GM19463 (cell line): ENCODE results near the gene ATG7.
"Not testable (repeated sequence)": the region's sequence is repeated elsewhere in the genome, so short reads cannot be mapped to it uniquely, and the experiment has no call there.

ENCODE experiments used
- ATAC-seq: cut with Tn5 transposase; IDR thresholded peaks from one replicate; pipeline ENCODE4 v1.9.1; 2021; ENCODE audit warnings: mild to moderate bottlenecking, moderate library complexity; ENCODE audit not compliant: unreplicated experiment

Gene ATG7

DNA sequence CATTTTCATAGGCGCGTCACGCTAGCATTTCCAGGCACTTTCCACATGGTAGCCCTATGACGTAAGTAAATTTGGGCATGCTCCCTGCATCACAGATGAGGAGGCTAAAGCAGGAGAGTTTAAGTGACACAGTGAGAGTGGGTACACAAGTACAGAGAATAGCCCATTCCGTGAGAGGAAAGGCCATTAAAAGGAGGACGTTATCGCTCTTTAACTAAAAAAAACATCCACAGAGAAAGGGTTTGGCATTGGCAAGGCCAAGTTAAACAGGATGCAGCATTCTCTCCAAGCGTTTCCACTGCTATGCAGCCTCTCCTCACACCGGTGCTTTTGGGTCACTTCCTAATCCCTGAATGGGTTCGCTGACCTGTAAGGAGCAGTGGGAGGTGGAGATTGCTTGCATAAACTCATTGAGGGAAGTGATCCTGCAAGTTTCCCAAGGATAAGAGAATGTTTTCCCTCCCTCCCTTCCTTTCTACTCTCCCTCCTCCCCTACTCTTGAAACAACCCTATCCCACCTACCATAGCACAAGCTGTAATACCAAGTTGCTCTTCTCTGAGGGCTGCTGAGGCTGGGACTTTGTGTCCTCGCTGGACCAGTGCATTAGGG lies 223.9 kb downstream of the ATG7 start:
- ATAC-seq = no peak

DNA sequence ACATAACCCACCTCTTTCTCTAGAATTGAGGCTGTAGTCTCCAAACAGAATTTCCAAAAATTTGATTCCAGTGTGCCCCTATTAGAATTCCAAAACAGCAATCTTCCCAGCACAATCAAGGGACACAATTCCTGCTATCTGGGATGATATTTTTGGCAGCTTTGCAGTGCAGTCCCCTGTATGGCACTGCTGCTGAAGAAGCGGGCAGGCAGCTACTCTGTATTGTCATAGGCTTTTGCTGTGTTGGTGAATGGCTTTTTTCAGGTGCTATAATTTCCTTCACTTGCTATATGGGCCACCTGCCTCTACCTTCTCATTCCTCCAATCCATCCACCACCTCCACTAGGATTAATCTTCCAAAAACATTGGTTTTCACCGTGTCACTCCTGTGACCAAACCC lies 226.0 kb downstream of the ATG7 start:
- no peak for ATAC-seq

DNA sequence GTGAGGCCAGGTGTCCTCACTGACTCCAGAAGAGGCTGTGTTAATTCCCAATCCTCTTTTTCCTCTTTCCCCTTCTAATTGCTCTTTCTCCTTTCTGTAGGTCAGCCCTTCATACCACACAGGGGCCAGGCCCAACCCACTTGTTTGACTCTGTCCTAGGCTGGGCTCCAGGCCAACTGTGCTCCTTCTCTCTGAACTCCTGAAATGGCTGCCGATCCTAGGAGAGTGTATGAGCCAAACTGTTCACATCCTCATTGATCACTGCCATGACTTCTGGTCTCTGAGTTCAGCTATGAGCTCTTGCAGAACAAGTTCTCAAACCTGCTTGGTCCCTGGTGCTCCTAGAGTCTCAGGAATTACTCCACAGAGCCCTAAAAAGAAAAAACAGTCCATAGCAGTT lies 226.4 kb downstream of the ATG7 start:
- ATAC-seq = no peak

DNA sequence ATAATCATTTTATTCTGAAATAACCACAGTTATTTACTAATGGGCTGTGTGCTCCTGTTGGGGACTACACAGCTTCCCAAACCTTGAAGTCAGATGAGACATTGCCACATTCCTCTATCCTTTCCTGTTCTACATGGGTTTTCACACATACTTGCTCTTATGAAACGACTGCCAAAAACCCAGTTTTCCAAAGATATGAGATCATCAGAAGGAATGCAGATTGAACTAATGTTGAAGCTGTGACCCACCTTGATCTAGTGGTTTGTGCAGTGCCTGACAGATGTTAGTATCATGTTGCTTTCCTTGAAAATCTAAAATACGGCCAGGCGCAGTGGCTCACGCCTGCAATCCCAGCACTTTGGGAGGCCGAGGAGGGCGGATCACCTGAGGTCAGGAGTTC lies 226.9 kb downstream of the ATG7 start:
- no peak for ATAC-seq

DNA sequence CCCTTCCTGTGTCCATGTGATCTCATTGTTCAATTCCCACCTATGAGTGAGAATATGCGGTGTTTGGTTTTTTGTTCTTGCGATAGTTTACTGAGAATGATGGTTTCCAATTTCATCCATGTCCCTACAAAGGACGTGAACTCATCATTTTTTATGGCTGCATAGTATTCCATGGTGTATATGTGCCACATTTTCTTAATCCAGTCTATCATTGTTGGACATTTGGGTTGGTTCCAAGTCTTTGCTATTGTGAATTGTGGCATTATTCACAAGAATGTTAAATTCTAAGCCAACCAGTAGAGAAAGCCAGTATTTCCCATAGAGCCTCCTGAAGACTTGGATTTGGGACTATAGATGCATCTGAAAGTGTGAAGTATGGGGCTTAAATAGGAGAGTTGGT lies 230.2 kb downstream of the ATG7 start:
- ATAC-seq = not testable (repeated sequence)

DNA sequence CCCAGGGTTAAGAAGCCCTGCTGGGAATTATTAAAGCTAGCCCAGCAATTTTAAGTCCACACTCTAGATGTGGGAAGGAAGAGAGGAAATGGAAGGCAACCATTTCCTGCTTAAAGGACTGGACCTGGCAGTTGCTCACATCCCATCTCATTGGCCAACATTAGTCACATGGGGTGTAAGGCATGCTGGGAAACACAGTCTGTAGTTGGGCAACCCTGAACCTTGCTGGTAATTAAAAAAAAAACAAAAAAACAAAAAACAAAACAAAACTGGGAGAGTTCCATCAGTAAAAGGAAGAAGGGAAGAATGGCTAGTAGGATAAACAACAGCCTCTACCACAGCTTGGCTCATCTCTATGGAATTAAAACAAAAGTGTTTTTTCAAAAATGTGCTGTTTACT lies 235.5 kb downstream of the ATG7 start:
- ATAC-seq = no peak

DNA sequence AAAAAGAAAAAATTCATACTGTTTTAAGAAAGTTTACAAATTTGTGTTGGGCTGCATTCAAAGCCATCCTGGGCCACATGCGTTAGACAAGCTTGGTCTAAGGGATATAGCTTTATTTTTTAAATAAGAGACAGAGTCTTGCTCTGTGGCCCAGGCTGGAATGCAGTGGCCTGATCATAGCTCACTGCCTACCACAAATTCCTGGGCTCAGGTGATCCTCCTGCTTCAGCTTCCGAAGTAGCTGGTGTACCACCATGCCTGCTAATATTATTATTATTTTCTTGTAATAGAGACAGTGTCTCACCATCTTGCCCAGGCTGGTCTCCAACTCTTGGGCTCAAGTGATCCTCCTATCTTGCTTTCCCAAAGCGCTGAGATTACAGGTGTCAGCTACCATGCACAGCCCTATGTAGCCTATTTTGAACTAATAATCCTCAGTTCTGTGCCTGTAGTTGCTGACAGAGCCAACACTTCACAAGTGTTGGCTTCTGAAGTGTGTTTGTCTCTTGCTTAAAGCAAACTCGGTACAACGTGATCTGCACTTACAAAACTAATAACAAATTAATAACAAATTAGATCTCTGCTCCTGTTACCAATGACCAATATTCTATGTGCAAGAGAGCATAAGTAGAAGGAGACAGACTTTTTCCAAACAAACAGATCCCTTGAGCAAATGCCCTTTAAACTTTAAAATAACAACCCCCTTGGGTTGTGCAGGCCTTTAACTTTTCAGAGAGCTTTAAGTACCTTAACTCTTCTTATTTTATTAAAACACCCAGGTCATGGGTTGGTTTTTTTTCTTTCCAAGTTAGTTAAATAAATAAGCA lies 236.4 kb downstream of the ATG7 start:
- ATAC-seq = no peak

DNA sequence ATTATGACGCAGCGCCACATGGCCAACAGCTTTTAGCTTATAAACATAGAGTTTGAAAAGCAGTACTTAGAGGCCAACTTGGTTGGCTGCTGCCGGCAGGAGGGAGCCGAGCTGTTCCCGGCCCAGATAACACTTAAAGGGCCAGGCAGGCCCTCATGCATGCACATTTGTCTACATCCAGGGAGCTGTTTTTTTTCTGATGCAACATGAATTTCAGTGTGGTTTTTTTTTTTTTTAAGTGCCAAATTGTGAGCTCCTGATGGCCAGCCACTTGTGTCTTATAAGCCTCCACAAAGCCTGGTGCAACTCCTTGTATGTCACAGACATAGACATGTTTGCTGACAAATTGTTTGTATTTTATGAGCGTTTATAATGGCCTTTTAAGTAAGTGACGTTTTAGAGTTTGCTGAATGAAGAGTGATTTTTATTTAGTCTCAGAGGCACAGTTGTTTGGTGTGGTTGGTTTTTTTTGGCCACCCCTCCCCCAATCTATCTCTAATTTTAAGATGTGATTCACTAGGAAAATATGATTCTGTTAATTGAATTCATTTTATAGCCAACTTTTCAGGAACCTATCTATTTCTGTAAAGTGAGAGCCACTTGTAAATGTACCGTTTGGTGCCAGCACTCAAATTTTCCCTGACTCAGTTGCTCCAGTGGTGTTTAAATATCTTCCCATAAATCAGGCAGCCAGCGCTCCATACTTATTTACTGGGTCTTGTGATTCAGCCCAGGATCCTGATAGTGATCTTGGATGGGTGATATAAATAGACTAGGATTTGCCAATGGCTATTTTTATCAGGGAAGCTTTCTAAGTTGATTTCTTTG lies 237.2 kb downstream of the ATG7 start:
- no peak for ATAC-seq

DNA sequence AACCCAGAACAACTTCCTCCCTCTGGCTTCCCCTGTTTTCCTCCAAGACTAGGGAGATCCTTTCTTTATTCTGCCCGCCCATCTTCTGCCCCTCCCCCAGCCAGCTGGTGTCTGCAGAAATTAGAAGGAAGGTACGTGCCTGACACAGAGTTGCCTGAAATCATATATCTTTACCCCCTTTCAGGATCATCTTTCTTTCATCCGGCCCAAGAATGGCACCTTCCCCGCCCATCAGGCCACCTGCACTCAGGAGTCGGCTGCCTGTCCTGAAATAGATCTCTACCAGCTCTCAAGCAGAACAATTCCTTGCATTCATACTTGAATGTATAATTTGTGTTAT lies 237.8 kb downstream of the ATG7 start:
- no peak for ATAC-seq

DNA sequence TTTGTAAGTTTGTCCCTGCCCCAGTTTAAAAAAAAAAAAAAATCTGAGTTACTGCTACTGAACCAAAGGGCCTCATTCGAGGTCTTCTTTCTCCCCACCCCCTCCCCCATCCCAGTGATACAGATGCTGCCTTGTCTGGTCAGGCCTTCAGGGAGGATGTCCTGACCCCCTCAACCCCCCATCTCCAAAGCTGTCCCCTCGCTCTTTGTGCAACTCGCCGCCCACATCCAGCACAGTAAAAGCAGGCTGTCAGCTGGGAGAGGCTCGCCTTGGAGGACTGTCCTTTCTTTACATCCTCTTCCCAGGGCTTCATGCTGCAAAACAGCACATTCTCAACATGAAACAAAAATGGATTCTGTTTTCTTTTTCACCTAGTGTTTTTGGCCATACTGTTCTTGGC lies 238.2 kb downstream of the ATG7 start:
- ATAC-seq = no peak

DNA sequence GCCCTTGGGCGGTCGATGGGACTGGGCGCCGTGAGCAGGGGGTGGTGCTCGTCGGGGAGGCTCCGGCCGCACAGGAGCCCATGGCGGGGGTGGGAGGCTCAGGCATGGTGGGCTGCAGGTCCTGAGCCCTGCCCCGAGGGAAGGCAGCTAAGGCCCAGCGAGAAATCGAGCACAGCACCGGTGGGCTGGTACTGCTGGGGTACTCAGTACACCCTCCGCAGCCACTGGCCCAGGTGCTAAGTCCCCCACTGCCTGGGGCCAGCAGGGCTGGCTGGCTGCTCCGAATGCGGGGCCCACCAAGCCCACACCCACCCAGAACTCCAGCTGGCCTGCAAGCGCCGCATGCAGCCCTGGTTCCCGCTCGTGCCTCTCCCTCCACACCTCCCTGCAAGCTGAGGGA lies 239.4 kb downstream of the ATG7 start:
- not testable (repeated sequence) for ATAC-seq

DNA sequence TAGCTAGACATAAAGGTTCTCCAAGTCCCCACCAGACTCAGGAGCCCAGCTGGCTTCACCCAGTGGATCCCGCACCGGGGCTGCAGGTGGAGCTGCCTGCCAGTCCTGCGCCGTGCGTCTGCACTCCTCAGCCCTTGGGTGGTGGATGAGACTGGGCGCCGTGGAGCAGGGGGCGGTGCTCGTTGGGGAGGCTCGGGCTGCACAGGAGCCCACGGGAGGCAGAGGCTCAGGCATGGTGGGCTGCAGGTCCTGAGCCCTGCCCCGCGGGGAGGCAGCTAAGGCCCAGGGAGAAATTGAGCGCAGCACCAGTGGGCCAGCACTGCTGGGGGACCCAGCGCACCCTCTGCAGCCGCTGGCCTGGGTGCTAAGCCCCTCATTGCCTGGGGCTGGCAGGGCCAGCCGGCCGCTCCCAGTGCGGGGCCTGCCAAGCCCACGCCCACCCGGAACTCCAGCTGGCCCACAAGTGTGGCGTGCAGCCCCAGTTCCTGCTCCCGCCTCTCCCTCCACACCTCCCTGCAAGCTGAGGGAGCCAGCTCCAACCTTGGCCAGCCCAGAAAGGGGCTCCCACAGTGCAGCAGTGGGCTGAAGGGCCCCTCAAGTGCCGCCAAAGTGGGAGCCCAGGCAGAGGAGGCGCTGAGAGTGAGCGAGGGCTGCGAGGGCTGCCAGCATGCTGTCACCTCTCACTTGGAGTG lies 241.1 kb downstream of the ATG7 start:
- not testable (repeated sequence) for ATAC-seq

DNA sequence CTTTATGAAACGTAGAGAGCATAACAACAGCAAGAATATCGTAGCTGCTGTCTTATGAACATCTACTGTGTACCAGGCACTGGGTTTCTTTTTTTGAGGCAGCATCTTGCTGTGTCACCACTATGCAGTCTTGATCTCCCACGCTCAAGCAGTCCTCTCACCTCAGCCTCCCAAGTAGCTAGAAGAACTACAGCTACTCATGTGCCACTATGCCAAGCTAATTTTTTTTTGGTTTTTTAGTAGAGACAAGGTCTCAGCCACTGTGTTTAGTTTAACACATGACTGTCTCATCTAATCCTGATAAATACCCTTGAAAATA lies 241.6 kb downstream of the ATG7 start:
- ATAC-seq = no peak

DNA sequence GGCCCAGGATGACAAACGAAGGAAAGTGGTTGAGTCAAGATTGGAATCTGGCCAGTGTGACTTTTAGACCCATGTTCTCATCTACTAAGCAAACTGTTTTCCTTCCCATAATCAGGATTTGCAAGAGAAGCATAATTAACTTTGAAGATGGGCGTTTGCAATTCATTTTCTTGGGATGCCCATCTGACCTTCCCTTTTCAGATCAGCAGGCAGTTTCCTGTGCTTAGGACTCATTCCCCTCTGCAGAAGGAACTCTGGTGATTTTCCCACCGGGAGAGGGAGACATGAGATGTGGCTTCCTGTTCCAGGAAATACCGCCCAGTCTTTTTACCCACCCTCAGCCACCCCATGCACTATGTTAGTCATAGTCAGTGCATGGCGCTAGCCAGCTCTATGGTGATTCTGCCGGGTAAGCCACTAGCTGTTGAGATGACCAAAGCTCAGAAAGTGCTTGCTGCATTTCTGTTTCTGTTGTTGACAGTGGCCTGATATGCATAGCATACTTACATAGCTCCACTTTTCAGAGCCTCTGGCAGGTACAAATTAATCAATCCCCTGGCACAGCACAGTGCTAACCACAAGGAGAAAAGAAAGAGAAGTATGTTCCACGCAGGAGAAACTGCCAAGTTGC lies 242.1 kb downstream of the ATG7 start:
- ATAC-seq = no peak

DNA sequence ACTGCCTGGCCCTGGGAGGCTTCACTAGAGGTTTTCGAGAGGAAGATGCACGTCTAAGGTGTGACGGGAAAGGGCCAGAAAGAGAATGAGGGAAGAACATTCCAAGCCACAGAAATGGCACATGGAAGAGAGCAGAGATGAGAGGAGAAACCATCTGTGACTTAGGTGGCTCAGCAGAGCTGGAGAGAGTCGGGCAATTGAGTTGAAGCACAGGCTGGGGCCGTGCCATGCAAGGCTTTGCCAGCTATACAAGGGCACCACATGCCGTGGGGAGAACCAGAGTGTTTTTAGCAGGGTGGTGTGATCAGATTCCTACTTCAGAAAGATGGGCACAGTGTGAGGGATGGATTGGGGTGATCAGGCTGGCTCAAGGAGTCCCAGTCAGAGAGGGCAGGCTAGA lies 245.4 kb downstream of the ATG7 start:
- no peak for ATAC-seq

DNA sequence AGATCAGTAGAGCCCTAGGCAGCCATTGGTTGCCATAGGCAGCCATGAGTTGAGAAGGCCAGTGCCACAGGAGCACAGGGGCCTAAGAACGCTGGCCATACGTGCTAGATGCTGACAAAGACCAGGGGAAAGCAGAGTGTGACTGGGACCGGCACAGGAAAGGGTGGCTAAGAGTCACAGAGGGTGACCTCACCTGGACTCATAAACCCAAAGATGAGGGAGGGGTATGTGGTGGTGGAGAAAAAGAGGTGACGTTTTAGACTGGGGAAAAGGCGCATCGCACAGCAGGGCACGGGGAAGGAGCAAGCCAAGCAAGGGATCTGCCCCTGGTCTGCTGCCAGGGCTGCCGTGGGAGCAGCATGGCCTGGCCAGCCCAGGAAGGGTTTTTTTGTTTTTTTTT lies 249.0 kb downstream of the ATG7 start:
- no peak for ATAC-seq

DNA sequence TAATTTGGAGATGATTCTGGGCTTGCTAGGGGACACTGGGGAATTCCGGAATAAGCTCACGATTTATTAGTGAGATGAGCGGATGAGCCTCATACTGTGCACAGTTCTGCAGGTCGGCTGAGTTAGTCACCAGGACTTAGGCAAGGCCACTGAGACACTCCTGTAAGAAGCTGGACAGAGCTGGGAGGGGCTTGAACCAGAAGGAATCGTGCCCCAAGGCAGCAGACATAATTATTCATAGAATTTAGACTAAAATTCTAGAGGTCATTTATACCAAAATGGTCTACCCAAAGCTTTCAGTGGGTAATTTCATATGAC lies 250.2 kb downstream of the ATG7 start:
- ATAC-seq = no peak

DNA sequence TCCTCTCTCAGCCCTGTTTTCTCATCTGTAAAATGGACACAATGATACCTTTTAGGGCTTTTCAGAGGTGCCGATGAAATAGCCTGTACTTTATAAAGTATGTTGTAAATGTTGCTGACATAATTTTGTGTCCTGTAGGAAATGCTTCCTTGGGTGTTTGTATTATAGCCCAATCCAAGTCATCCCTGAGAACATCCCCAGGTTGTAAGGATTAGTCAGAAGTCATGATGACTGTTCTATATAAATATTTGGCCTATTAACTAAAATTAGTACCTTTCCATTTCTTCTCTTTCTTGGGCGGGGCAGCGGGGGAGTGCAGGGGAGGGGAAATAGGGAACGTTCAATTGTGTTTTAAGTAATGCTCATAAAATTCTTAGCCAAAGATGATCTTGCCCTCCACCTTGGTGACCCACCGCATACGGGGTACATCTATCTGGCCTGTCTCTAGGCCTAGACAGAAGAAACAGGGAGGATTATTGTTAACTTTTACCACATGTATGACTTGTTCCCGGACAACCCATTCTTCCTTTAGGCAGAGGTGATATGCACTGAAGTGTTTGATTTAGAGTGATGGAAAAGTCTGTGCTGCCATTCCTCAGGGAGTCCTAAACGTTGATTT lies 250.9 kb downstream of the ATG7 start:
- ATAC-seq = no peak

DNA sequence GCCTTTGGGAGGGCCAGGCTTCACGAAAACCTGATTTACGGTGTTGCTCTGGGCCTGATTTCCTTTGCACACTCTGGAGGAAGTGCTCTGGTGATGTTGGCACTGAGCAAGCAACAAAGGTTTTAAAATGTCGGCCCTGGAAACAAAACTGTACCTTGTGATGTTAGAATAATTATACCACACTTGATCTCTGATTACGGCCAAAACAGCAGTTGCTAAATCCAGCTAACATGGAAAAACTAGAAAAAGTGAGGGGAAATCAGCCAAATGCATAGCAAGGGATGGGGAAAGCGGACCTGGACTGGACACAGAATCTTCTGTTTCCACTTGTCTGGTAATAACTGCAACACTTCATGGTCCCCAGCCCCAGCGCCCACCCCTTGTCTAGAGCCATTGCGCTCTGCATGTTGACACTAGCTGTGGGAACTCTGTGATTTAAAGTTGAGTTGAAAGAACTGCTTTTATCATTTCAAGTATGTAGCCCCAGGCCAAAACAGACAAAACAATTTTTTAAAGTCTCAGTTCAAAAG lies 251.4 kb downstream of the ATG7 start:
- no peak for ATAC-seq

DNA sequence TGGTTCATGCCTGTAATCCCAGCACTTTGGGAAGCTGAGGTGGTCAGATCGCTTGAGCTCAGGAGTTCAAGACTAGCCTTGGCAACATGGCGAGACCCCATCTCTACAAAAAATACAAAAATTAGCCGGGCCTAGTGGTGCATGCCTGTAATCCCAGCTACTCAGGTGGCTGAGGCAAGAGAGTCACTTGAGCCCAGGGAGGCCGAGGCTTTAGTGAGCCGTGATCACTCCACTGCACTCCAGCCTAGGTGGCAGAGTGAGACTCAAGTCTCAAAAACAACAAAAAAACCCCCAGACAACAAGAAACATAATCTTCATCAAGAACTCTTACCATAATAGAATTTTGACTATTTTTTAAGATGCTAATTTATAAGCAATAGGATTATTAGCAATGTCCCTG lies 253.9 kb downstream of the ATG7 start:
- not testable (repeated sequence) for ATAC-seq

DNA sequence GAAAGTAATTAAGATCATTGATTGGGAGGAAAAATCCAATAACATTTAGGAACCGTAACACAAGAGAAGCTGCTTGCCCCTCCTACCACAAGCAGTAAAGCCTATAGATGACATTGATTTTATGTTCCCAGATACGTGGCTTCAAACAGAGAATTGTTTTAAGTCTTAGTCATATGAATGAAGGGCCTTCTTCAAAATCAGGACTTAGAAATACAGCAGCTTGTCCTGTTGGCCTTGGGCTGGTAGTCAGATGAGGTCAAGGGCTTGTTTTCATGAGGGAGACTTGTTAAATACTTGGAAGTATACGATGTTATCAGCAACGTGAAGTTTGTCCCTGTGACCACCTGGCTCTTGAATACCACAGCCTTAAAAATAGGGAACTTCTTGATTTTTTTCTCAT lies 257.1 kb downstream of the ATG7 start:
- no peak for ATAC-seq
